GM19193 (cell line): ENCODE data around the gene NECTIN1.

Experiments
- POLR2A ChIP-seq: IDR thresholded peaks from 4 replicates; pipeline ENCODE4 v1.6.1; 2011; ENCODE audit not compliant: insufficient read depth, insufficient read length; ENCODE audit errors: extremely low read depth

NECTIN1 gene

GRCh38 chr11:119716582-119717498 is 12.2 kb downstream of the NECTIN1 start:
- no peak for TF ChIP-seq POLR2A

GRCh38 chr11:119714590-119714989 is 14.4 kb downstream of the NECTIN1 start:
- TF ChIP-seq POLR2A = no peak

- TF ChIP-seq POLR2A = no peak
These were observed 14.8 kb downstream of the NECTIN1 start for GRCh38 chr11:119714189-119714588.

GRCh38 chr11:119713359-119714040 is 15.5 kb downstream of the NECTIN1 start:
- no peak for TF ChIP-seq POLR2A

- no peak for TF ChIP-seq POLR2A
These were observed 16.3 kb downstream of the NECTIN1 start for GRCh38 chr11:119712459-119713358.

- no peak for TF ChIP-seq POLR2A
These were observed 17.0 kb downstream of the NECTIN1 start for GRCh38 chr11:119712006-119712405.

- TF ChIP-seq POLR2A = no peak
These were observed 17.5 kb downstream of the NECTIN1 start for GRCh38 chr11:119711476-119711875.

- TF ChIP-seq POLR2A = no peak
These were observed 18.6 kb downstream of the NECTIN1 start for GRCh38 chr11:119710417-119710816.

- TF ChIP-seq POLR2A = no peak
These were observed 19.2 kb downstream of the NECTIN1 start for GRCh38 chr11:119709638-119710346.

- TF ChIP-seq POLR2A = no peak
These were observed 19.8 kb downstream of the NECTIN1 start for GRCh38 chr11:119709171-119709570.

GRCh38 chr11:119708384-119708783 is 20.6 kb downstream of the NECTIN1 start:
- no peak for TF ChIP-seq POLR2A

- no peak for TF ChIP-seq POLR2A
These were observed 22.1 kb downstream of the NECTIN1 start for GRCh38 chr11:119706887-119707286.

- TF ChIP-seq POLR2A = no peak
These were observed 23.0 kb downstream of the NECTIN1 start for GRCh38 chr11:119706029-119706428.

- no peak for TF ChIP-seq POLR2A
These were observed 23.6 kb downstream of the NECTIN1 start for GRCh38 chr11:119705362-119705761.

- TF ChIP-seq POLR2A = no peak
These were observed 24.2 kb downstream of the NECTIN1 start for GRCh38 chr11:119704849-119705248.
